ENCODE measurements around the gene SLC25A42. TPM values are rescaled to one million over a fixed set of nuclear protein-coding genes. Genes with fewer than 3 reads are reported as not detected.

The SLC25A42 gene
- total and polyA plus RNA-seq, 2 of the 4 experiments (the other 2 are of a cell fraction): 2.0 to 9.9 TPM

- Histone ChIP-seq H4K20me1 (ENCODE audit: insufficient read depth, low read length) (no peaks in the 10 kb centered on the region), H3K36me3 (ENCODE audit: control insufficient read depth, insufficient read depth, low read length) (no peaks in the 10 kb centered on the region), H2BK15ac (ENCODE audit: low read depth, low read length) (no peak overlapping the region), H3K4me1 (ENCODE audit: control insufficient read depth, insufficient read depth, low read length) (peaks cover 23% of the 10 kb centered on the region), H3K9me1 (ENCODE audit: insufficient read depth, low read length) (peaks cover 8% of the 10 kb centered on the region), H3K4me3 (ENCODE audit: insufficient read depth, low read depth, low read length) (no peak overlapping the region), H2AK9ac (replicated peaks; ENCODE audit: low read depth, low read length, poor library complexity) (no peak overlapping the region), H2BK20ac (ENCODE audit: low read depth, low read length) (no peak overlapping the region), H3K79me1 (ENCODE audit: low read depth in 1 of 2, low read length in 2 of 2) (no peaks in the 10 kb centered on the region), H3K9ac (ENCODE audit: low read depth, low read length) (no peak overlapping the region), H3K23ac (ENCODE audit: low read depth, low read length) (no peak overlapping the region), H3K4ac (ENCODE audit: low read depth, low read length) (no peak overlapping the region), H3K18ac (ENCODE audit: low read depth, low read length) (no peak overlapping the region), H4K91ac (ENCODE audit: insufficient read depth, low read depth, low read length) (no peak overlapping the region), H3K27ac (ENCODE audit: insufficient read depth, low read length) (no peak overlapping the region), H4K5ac (ENCODE audit: low read depth, low read length) (no peak overlapping the region), H3K9me3 (ENCODE audit: control insufficient read depth, insufficient read depth, low read length) (no peaks in the 10 kb centered on the region), H2AFZ (replicated peaks; ENCODE audit: low read length, poor library complexity) (no peak overlapping the region), H4K8ac (ENCODE audit: low read depth in 2 of 2, low read length in 2 of 2) (no peak overlapping the region), H3K27me3 (ENCODE audit: control insufficient read depth, insufficient read depth, low read length) (no peaks in the 10 kb centered on the region), H2AK5ac (ENCODE audit: low read depth, low read length) (no peak overlapping the region), H3K14ac (replicated peaks; ENCODE audit: low read depth, low read length) (no peak overlapping the region), H3K56ac (ENCODE audit: extremely low read depth, insufficient read depth, low read length) (no peak overlapping the region), H3K4me2 (ENCODE audit: low read depth, low read length) (no peak overlapping the region), H2BK120ac (ENCODE audit: low read depth, low read length) (no peak overlapping the region), H2BK5ac (ENCODE audit: low read depth, low read length, poor library complexity, severe bottlenecking) (no peak overlapping the region)
- no TSS peak for BruUV-seq (replicated peaks)
- WGBS, 2 experiments (ENCODE audit: extremely low coverage in 2 of 2, insufficient read length in 1 of 2): 92% methylated on average over 2 of the region's 11 CpGs; no CpG with 5 or more reads in 1 of the 2 experiments
- dilution Hi-C loops (cut with HindIII; ENCODE audit: low sequenced_read_pairs, unreplicated experiment) (no loop called here), in situ Hi-C loops (cut with MboI; ENCODE audit: low sequenced_read_pairs) (no loop called here), intact Hi-C loops (cut with micrococcal nuclease) (no loop called here)
- POLR2A ChIA-PET (ENCODE audit: unreplicated experiment): no interaction called here
- ATAC-seq (ENCODE audit: low read depth): no peak
- no peak for DNase-seq
- CTCF ChIA-PET: no interaction called here
- TF ChIP-seq, protein P1, sequence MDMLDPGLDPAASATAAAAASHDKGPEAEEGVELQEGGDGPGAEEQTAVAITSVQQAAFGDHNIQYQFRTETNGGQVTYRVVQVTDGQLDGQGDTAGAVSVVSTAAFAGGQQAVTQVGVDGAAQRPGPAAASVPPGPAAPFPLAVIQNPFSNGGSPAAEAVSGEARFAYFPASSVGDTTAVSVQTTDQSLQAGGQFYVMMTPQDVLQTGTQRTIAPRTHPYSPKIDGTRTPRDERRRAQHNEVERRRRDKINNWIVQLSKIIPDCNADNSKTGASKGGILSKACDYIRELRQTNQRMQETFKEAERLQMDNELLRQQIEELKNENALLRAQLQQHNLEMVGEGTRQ (IDR thresholded peaks at IDR 0.05; ENCODE audit: low read depth, low read length): no peak
- no peak for TF ChIP-seq CEBPB (IDR thresholded peaks at IDR 0.05; ENCODE audit: low read depth, low read length)
- no peak for TF ChIP-seq MAZ (IDR thresholded peaks at IDR 0.05; ENCODE audit: borderline replicate concordance, low read depth, low read length)
- TF ChIP-seq RCOR1 (IDR thresholded peaks at IDR 0.05; ENCODE audit: insufficient replicate concordance, low read length): no peak
- no peak for TF ChIP-seq CHD1 (IDR thresholded peaks at IDR 0.05; ENCODE audit: low read depth, low read length)
- TF ChIP-seq RAD21 (IDR thresholded peaks at IDR 0.05; ENCODE audit: low read length): no peak
- TF ChIP-seq MXI1 (IDR thresholded peaks at IDR 0.05; ENCODE audit: borderline replicate concordance, low read depth, low read length): no peak
- TF ChIP-seq NFE2L2 (IDR thresholded peaks at IDR 0.05; ENCODE audit: low read depth, low read length): no peak
- TF ChIP-seq MAFK (IDR thresholded peaks at IDR 0.05; ENCODE audit: low read depth, low read length): no peak
- TF ChIP-seq FOS (IDR thresholded peaks at IDR 0.05; ENCODE audit: low read depth, low read length): no peak
- TF ChIP-seq, protein P2, sequence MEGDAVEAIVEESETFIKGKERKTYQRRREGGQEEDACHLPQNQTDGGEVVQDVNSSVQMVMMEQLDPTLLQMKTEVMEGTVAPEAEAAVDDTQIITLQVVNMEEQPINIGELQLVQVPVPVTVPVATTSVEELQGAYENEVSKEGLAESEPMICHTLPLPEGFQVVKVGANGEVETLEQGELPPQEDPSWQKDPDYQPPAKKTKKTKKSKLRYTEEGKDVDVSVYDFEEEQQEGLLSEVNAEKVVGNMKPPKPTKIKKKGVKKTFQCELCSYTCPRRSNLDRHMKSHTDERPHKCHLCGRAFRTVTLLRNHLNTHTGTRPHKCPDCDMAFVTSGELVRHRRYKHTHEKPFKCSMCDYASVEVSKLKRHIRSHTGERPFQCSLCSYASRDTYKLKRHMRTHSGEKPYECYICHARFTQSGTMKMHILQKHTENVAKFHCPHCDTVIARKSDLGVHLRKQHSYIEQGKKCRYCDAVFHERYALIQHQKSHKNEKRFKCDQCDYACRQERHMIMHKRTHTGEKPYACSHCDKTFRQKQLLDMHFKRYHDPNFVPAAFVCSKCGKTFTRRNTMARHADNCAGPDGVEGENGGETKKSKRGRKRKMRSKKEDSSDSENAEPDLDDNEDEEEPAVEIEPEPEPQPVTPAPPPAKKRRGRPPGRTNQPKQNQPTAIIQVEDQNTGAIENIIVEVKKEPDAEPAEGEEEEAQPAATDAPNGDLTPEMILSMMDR (conservative IDR thresholded peaks at IDR 0.05; ENCODE audit: low read depth, low read length): no peak
- no peak for TF ChIP-seq SMC3 (IDR thresholded peaks at IDR 0.05; ENCODE audit: low read depth, low read length)
- TF ChIP-seq POLR2A (IDR thresholded peaks at IDR 0.05; ENCODE audit: low read depth, low read length): no peak
- TF ChIP-seq BHLHE40 (IDR thresholded peaks at IDR 0.05; ENCODE audit: low read depth, low read length): no peak
- TF ChIP-seq RFX5 (IDR thresholded peaks at IDR 0.05; ENCODE audit: low read depth, low read length): no peak
- TF ChIP-seq, protein P3, sequence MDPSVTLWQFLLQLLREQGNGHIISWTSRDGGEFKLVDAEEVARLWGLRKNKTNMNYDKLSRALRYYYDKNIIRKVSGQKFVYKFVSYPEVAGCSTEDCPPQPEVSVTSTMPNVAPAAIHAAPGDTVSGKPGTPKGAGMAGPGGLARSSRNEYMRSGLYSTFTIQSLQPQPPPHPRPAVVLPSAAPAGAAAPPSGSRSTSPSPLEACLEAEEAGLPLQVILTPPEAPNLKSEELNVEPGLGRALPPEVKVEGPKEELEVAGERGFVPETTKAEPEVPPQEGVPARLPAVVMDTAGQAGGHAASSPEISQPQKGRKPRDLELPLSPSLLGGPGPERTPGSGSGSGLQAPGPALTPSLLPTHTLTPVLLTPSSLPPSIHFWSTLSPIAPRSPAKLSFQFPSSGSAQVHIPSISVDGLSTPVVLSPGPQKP (IDR thresholded peaks at IDR 0.05; ENCODE audit: borderline replicate concordance, low read depth, low read length): no peak
Observed at GRCh38 chr19:19107654-19108053, 43.9 kb downstream of the SLC25A42 start.
